Effector memory CD4-positive, alpha-beta T cell (primary cell): ENCODE results near the gene FBN1.

Experiments
- DNase-seq, 3 donors: peaks; one replicate each; pipeline ENCODE4 v3.0.0-alpha.2; 2020
- H3K27ac ChIP-seq: 2 replicates; pipeline ENCODE4 v1.7.0; 2013; ENCODE audit warnings: mild to moderate bottlenecking, low read length, moderate library complexity; ENCODE audit not compliant: insufficient read depth, poor library complexity, severe bottlenecking
- H3K27me3 ChIP-seq: replicated peaks from 2 replicates; pipeline ENCODE4 v1.7.0; 2013; ENCODE audit warnings: mild to moderate bottlenecking, low read length; ENCODE audit not compliant: insufficient read depth, control insufficient read depth, poor library complexity, severe bottlenecking
- H3K36me3 ChIP-seq: 2 replicates; pipeline ENCODE4 v1.7.0; 2013; ENCODE audit warnings: mild to moderate bottlenecking, low read length, moderate library complexity; ENCODE audit not compliant: control insufficient read depth, insufficient read depth
- H3K4me1 ChIP-seq: 2 replicates; pipeline ENCODE4 v1.7.0; 2013; ENCODE audit warnings: low read length, mild to moderate bottlenecking; ENCODE audit not compliant: control insufficient read depth, insufficient read depth, poor library complexity, severe bottlenecking
- H3K4me3 ChIP-seq: 2 replicates; pipeline ENCODE4 v1.7.0; 2013; ENCODE audit warnings: low read length, low read depth, mild to moderate bottlenecking; ENCODE audit not compliant: insufficient read depth, poor library complexity, severe bottlenecking
- H3K9me3 ChIP-seq: 2 replicates; pipeline ENCODE4 v1.7.0; 2013; ENCODE audit warnings: mild to moderate bottlenecking, low read length, moderate library complexity; ENCODE audit not compliant: control insufficient read depth

FBN1 gene

GRCh38 chr15:48486228-48486627 is 159.3 kb downstream of the FBN1 start:
- H3K36me3 ChIP-seq: no peaks in the 10 kb centered on the region

GRCh38 chr15:48481802-48482201 is 163.7 kb downstream of the FBN1 start:
- H3K36me3 ChIP-seq: no peaks in the 10 kb centered on the region

More at GRCh38 chr15:48486228-48486627, 159.3 kb downstream of the FBN1 start:
- H3K27ac ChIP-seq: no peak overlapping the region
- H3K27me3 ChIP-seq: no peaks in the 10 kb centered on the region
- no peak overlapping the region for H3K4me3 ChIP-seq
- DNase-seq: no peak
- H3K4me1 ChIP-seq: no peaks in the 10 kb centered on the region
- no peaks in the 10 kb centered on the region for H3K9me3 ChIP-seq

GRCh38 chr15:48479751-48480150 is 165.8 kb downstream of the FBN1 start:
- Histone ChIP-seq H3K27me3 (no peaks in the 10 kb centered on the region), H3K9me3 (no peaks in the 10 kb centered on the region), H3K4me1 (no peaks in the 10 kb centered on the region), H3K27ac (no peak overlapping the region), H3K36me3 (no peaks in the 10 kb centered on the region), H3K4me3 (no peak overlapping the region)
- no peak for DNase-seq

More at GRCh38 chr15:48481802-48482201, 163.7 kb downstream of the FBN1 start:
- no peak overlapping the region for H3K27ac ChIP-seq
- no peak overlapping the region for H3K4me3 ChIP-seq
- no peaks in the 10 kb centered on the region for H3K4me1 ChIP-seq
- no peak for DNase-seq
- no peaks in the 10 kb centered on the region for H3K27me3 ChIP-seq
- no peaks in the 10 kb centered on the region for H3K9me3 ChIP-seq

GRCh38 chr15:48478581-48478980 is 166.9 kb downstream of the FBN1 start:
- Histone ChIP-seq H3K9me3 (no peaks in the 10 kb centered on the region), H3K36me3 (no peaks in the 10 kb centered on the region), H3K4me1 (no peaks in the 10 kb centered on the region), H3K4me3 (no peak overlapping the region), H3K27ac (no peak overlapping the region), H3K27me3 (no peaks in the 10 kb centered on the region)
- no peak for DNase-seq

- H3K9me3 ChIP-seq: no peaks in the 10 kb centered on the region
- no peaks in the 10 kb centered on the region for H3K27me3 ChIP-seq
- H3K27ac ChIP-seq: no peak overlapping the region
- no peaks in the 10 kb centered on the region for H3K36me3 ChIP-seq
- no peaks in the 10 kb centered on the region for H3K4me1 ChIP-seq
- H3K4me3 ChIP-seq: no peak overlapping the region
- no peak for DNase-seq
Measured at GRCh38 chr15:48477795-48478360, 167.6 kb downstream of the FBN1 start.

- Histone ChIP-seq H3K4me3 (no peak overlapping the region), H3K36me3 (no peaks in the 10 kb centered on the region), H3K9me3 (no peaks in the 10 kb centered on the region), H3K27me3 (no peaks in the 10 kb centered on the region), H3K4me1 (no peaks in the 10 kb centered on the region), H3K27ac (no peak overlapping the region)
- DNase-seq: no peak
Measured at GRCh38 chr15:48475600-48476395, 169.7 kb downstream of the FBN1 start.

- no peak overlapping the region for H3K27ac ChIP-seq
- H3K36me3 ChIP-seq: no peaks in the 10 kb centered on the region
- no peak for DNase-seq
- H3K9me3 ChIP-seq: no peaks in the 10 kb centered on the region
- H3K4me1 ChIP-seq: no peaks in the 10 kb centered on the region
- no peak overlapping the region for H3K4me3 ChIP-seq
- no peaks in the 10 kb centered on the region for H3K27me3 ChIP-seq
Measured at GRCh38 chr15:48473667-48474066, 171.8 kb downstream of the FBN1 start.

GRCh38 chr15:48472756-48473155 is 172.8 kb downstream of the FBN1 start:
- H3K27me3 ChIP-seq: no peaks in the 10 kb centered on the region
- no peak for DNase-seq
- no peaks in the 10 kb centered on the region for H3K9me3 ChIP-seq
- H3K36me3 ChIP-seq: no peaks in the 10 kb centered on the region
- H3K27ac ChIP-seq: no peak overlapping the region
- no peak overlapping the region for H3K4me3 ChIP-seq
- no peaks in the 10 kb centered on the region for H3K4me1 ChIP-seq

GRCh38 chr15:48471073-48471472 is 174.4 kb downstream of the FBN1 start:
- Histone ChIP-seq H3K36me3 (no peaks in the 10 kb centered on the region), H3K4me3 (no peak overlapping the region), H3K9me3 (no peaks in the 10 kb centered on the region), H3K27ac (no peak overlapping the region), H3K4me1 (no peaks in the 10 kb centered on the region), H3K27me3 (no peaks in the 10 kb centered on the region)
- DNase-seq: no peak

GRCh38 chr15:48470096-48470495 is 175.4 kb downstream of the FBN1 start:
- Histone ChIP-seq H3K4me3 (no peak overlapping the region), H3K4me1 (no peaks in the 10 kb centered on the region), H3K27ac (no peak overlapping the region), H3K36me3 (no peaks in the 10 kb centered on the region), H3K9me3 (no peaks in the 10 kb centered on the region), H3K27me3 (no peaks in the 10 kb centered on the region)
- DNase-seq: no peak
